H1 (cell line): Measurements from ENCODE around the gene FCHSD1. TPM values are rescaled to one million over a fixed set of nuclear protein-coding genes. Genes with fewer than 3 reads are reported as not detected.
A peak's percentile ranks its signal among the peaks of the same experiment; 100 is the strongest.

Experiments
- CTCF ChIA-PET: fragments of 300-600 bp; sonication (Branson Sonifier 250); formaldehyde crosslinking; loops from one replicate; lab custom pipeline; 2021; ENCODE audit not compliant: partially characterized antibody; lab: Charles Lee
- POLR2A ChIA-PET: fragments of 300-600 bp; sonication (Branson Sonifier 250); formaldehyde crosslinking; loops from one replicate; lab custom pipeline; 2021; ENCODE audit warnings: inconsistent platforms; ENCODE audit not compliant: partially characterized antibody; lab: Charles Lee
- DNase-seq, 2 experiments: peaks; one replicate each; pipeline versions ENCODE4 v3.0.0 to v3.0.0-alpha.2; 2010 to 2022; ENCODE audit warnings: low spot score in 2 of 2, low read depth in 1 of 2, mixed read lengths in 1 of 2
- FAIRE-seq: peaks from 2 replicates; lab custom pipeline; 2011; peaks lifted over from hg19 to GRCh38; lab: Jason Lieb, UNC
- H2AFZ ChIP-seq: 2 replicates; pipeline ENCODE4 v1.8.1; 2012; ENCODE audit warnings: low read length, inconsistent platforms
- H2AK5ac ChIP-seq: 2 replicates; pipeline ENCODE4 v1.6.1; 2013; ENCODE audit warnings: low read depth, low read length
- H2BK120ac ChIP-seq: replicated peaks from 2 replicates; pipeline ENCODE3; 2013; ENCODE audit warnings: low read depth, low read length, inconsistent platforms
- H2BK12ac ChIP-seq: 2 replicates; pipeline ENCODE4 v1.6.1; 2013; ENCODE audit warnings: low read depth, low read length
- H2BK15ac ChIP-seq: 2 replicates; pipeline ENCODE4 v1.6.1; 2013; ENCODE audit warnings: low read length
- H2BK20ac ChIP-seq: 2 replicates; pipeline ENCODE4 v1.6.1; 2013; ENCODE audit warnings: low read length
- H2BK5ac ChIP-seq: 2 replicates; pipeline ENCODE4 v1.6.1; 2013; ENCODE audit warnings: low read depth, low read length
- H3K14ac ChIP-seq: 2 replicates; pipeline ENCODE4 v1.6.1; 2013; ENCODE audit warnings: inconsistent platforms; ENCODE audit not compliant: insufficient read length
- H3K18ac ChIP-seq: 2 replicates; pipeline ENCODE4 v1.6.1; 2013; ENCODE audit warnings: low read length; ENCODE audit errors: extremely low read depth
- H3K23ac ChIP-seq: 2 replicates; pipeline ENCODE4 v1.6.1; 2013; ENCODE audit warnings: inconsistent platforms; ENCODE audit not compliant: insufficient read length
- H3K23me2 ChIP-seq: 2 replicates; pipeline ENCODE4 v1.6.1; 2013; ENCODE audit warnings: low read depth, low read length
- H3K27ac ChIP-seq: 2 replicates; pipeline ENCODE4 v1.6.1; 2011; ENCODE audit warnings: low read depth, low read length, inconsistent platforms
- H3K27me3 ChIP-seq, 4 experiments: replicated peaks in 1 of 4; 1 replicate in 1 of 4; 2 replicates in 3 of 4; pipeline versions ENCODE4 v1.6.1 to v1.8.1; 2011 to 2013; ENCODE audit warnings: low read length in 3 of 4, mild to moderate bottlenecking in 3 of 4, inconsistent platforms in 2 of 4, mixed read lengths in 2 of 4, moderate library complexity in 1 of 4; ENCODE audit not compliant: control insufficient read depth in 3 of 4, insufficient read depth in 3 of 4; ENCODE audit errors: extremely low read depth in 1 of 4
- H3K36me3 ChIP-seq, 4 experiments: 2 replicates each; pipeline versions ENCODE4 v1.6.1 to v1.8.1; 2011 to 2013; ENCODE audit warnings: mild to moderate bottlenecking in 4 of 4, low read length in 3 of 4, moderate library complexity in 2 of 4, control low read depth in 1 of 4, inconsistent platforms in 1 of 4; ENCODE audit not compliant: insufficient read depth in 4 of 4, control insufficient read depth in 2 of 4
- H3K4ac ChIP-seq: replicated peaks from 2 replicates; pipeline ENCODE3; 2013; ENCODE audit warnings: low read length, low read depth, mixed read lengths, inconsistent platforms; ENCODE audit not compliant: insufficient read length
- H3K4me1 ChIP-seq, 4 experiments: replicated peaks in 1 of 4; 1 replicate in 1 of 4; 2 replicates in 3 of 4; pipeline versions ENCODE4 v1.6.1 to v1.8.1; 2011 to 2013; ENCODE audit warnings: low read length in 3 of 4, inconsistent platforms in 2 of 4, mixed read lengths in 1 of 4; ENCODE audit not compliant: insufficient read depth in 4 of 4, control insufficient read depth in 3 of 4
- H3K4me2 ChIP-seq, 2 experiments: 2 replicates each; pipeline versions ENCODE4 v1.6.1 to v1.8.1; 2011 to 2013; ENCODE audit warnings: low read depth in 2 of 2, low read length in 2 of 2, control low read depth in 1 of 2, inconsistent platforms in 1 of 2, mild to moderate bottlenecking in 1 of 2; ENCODE audit not compliant: insufficient read depth in 1 of 2
- H3K4me3 ChIP-seq, 4 experiments: fragments of 200-600, 300-600 bp in 1 of 4; sonication (generic), shearing (Covaris generic), sonication (Bioruptor Twin) in 1 of 4; 2 replicates each; pipeline versions ENCODE4 v1.5.1 to v1.8.1; 2011 to 2016; ENCODE audit warnings: low read length in 4 of 4, low read depth in 3 of 4, control low read depth in 2 of 4, inconsistent platforms in 2 of 4, mild to moderate bottlenecking in 2 of 4, mixed read lengths in 1 of 4, moderate library complexity in 1 of 4; ENCODE audit not compliant: insufficient read depth in 2 of 4; ENCODE audit errors: extremely low read depth in 1 of 4
- H3K56ac ChIP-seq: replicated peaks from 2 replicates; pipeline ENCODE3; 2013; ENCODE audit warnings: low read depth, mild to moderate bottlenecking, mixed read lengths, low read length, inconsistent platforms; ENCODE audit not compliant: insufficient read length
- H3K79me1 ChIP-seq: 2 replicates; pipeline ENCODE4 v1.6.1; 2013; ENCODE audit warnings: low read depth, low read length, control low read depth
- H3K79me2 ChIP-seq, 2 experiments: 2 replicates each; pipeline versions ENCODE4 v1.6.1 to v1.8.1; 2012 to 2013; ENCODE audit warnings: low read length in 2 of 2, mild to moderate bottlenecking in 2 of 2, inconsistent platforms in 1 of 2; ENCODE audit not compliant: insufficient read depth in 2 of 2, control insufficient read depth in 1 of 2
- H3K9ac ChIP-seq, 4 experiments: replicated peaks in 1 of 4; 1 replicate in 1 of 4; 2 replicates in 3 of 4; pipeline versions ENCODE4 v1.6.1 to v1.8.1; 2011 to 2013; ENCODE audit warnings: low read depth in 3 of 4, low read length in 3 of 4, control low read depth in 2 of 4, mild to moderate bottlenecking in 2 of 4, moderate library complexity in 2 of 4, inconsistent platforms in 1 of 4; ENCODE audit errors: extremely low read depth in 1 of 4
- H3K9me3 ChIP-seq, 2 experiments: 2 replicates each; pipeline versions ENCODE4 v1.6.1 to v1.8.1; 2012 to 2013; ENCODE audit warnings: mild to moderate bottlenecking in 2 of 2, moderate library complexity in 2 of 2, control low read depth in 1 of 2, inconsistent platforms in 1 of 2, low read depth in 1 of 2, low read length in 1 of 2, mixed read lengths in 1 of 2; ENCODE audit not compliant: insufficient read depth in 2 of 2
- H4K20me1 ChIP-seq, 2 experiments: replicated peaks in 1 of 2; 2 replicates each; pipeline versions ENCODE3 to v1.8.1; 2011 to 2013; ENCODE audit warnings: inconsistent platforms in 2 of 2, low read length in 2 of 2, mild to moderate bottlenecking in 1 of 2; ENCODE audit not compliant: insufficient read depth in 2 of 2, control insufficient read depth in 1 of 2
- H4K5ac ChIP-seq: 2 replicates; pipeline ENCODE4 v1.6.1; 2013; ENCODE audit warnings: low read length, low read depth, mixed read lengths, inconsistent platforms; ENCODE audit not compliant: insufficient read length
- H4K8ac ChIP-seq: 2 replicates; pipeline ENCODE4 v1.8.0; 2013; ENCODE audit warnings: mild to moderate bottlenecking, moderate library complexity, low read length, inconsistent platforms; ENCODE audit not compliant: insufficient read depth; ENCODE audit errors: extremely low read depth
- H4K91ac ChIP-seq: replicated peaks from 2 replicates; pipeline ENCODE3; 2013; ENCODE audit warnings: low read length, mixed read lengths, inconsistent platforms; ENCODE audit not compliant: insufficient read length
- BACH1 ChIP-seq: IDR thresholded peaks from 2 replicates; pipeline ENCODE4 v1.6.1; 2012; ENCODE audit warnings: low read length, improper control_type of control experiment
- BCL11A ChIP-seq, 2 experiments: IDR thresholded peaks; one replicate each; pipeline ENCODE4 v1.6.1; 2011; ENCODE audit warnings: low read depth in 2 of 2, low read length in 2 of 2, mild to moderate bottlenecking in 2 of 2
- FOSL1 ChIP-seq: IDR thresholded peaks from 2 replicates; pipeline ENCODE4 v1.6.1; 2011; ENCODE audit warnings: mild to moderate bottlenecking, low read depth, low read length, moderate library complexity; ENCODE audit not compliant: insufficient read depth
- NRF1 ChIP-seq: IDR thresholded peaks from 2 replicates; pipeline ENCODE4 v1.6.1; 2011; ENCODE audit warnings: mild to moderate bottlenecking, low read depth, low read length, improper control_type of control experiment
- RNF2 ChIP-seq: fragments of 200-900, 300-1000 bp; sonication (generic); IDR thresholded peaks from 2 replicates; pipeline ENCODE4 v1.7.1; 2016; ENCODE audit warnings: borderline replicate concordance, low read depth, mild to moderate bottlenecking, antibody characterized with exemption, low read length; ENCODE audit not compliant: poor library complexity, severe bottlenecking; ENCODE audit errors: missing control alignments
- SIN3A ChIP-seq, 2 experiments: IDR thresholded peaks in 1 of 2; conservative IDR thresholded peaks in 1 of 2; 2 replicates each; pipeline ENCODE4 v1.6.1; 2011 to 2012; ENCODE audit warnings: low read length in 2 of 2, improper control_type of control experiment in 1 of 2, low read depth in 1 of 2, mild to moderate bottlenecking in 1 of 2
- WGBS, 2 experiments: shearing (Covaris generic) in 1 of 2; methylation state at CpG; one replicate each; pipeline versions ENCODE4 v1.1.6 to v1.1.7; 2013 to 2015; ENCODE audit warnings: low lambda C conversion rate in 2 of 2, mixed read lengths in 2 of 2, inconsistent platforms in 1 of 2, low coverage in 1 of 2, missing lambda C conversion rate in 1 of 2; ENCODE audit not compliant: insufficient replicate concordance in 2 of 2, insufficient coverage in 1 of 2, insufficient read length in 1 of 2; ENCODE audit errors: extremely low coverage in 1 of 2, missing lambda C conversion rate in 1 of 2; 5-methylcytosine and 5-hydroxymethylcytosine counted together
- polyA plus RNA-seq, 7 experiments: library from polyadenylated mRNA; depleted of rRNA in 3 of 7; stranded (reverse) in 5 of 7; unstranded in 2 of 7; fragments of >200 nt in 5 of 7; fragments of 200-250 nt in 2 of 7; gene quantifications; 1 replicate in 5 of 7; 2 replicates in 1 of 7; 4 replicates in 1 of 7; pipeline versions ENCODE4 v1.2.1 to v1.2.3, GENCODE V29; 2011 to 2013; ENCODE audit warnings: missing spikeins in 2 of 7, mixed read lengths in 2 of 7
- total RNA-seq: library from RNA; stranded (reverse); fragmentation: NEBNext Ultra II Directional; extraction: Animal tissue kit (Norgen Biotek cat#: 25700); gene quantifications from 2 replicates; pipeline ENCODE4 v1.2.1, GENCODE V29; 2021

FCHSD1 gene
- total and polyA plus RNA-seq, 2 of the 8 experiments (the other 6 are each of a cell fraction or from before 2014, with no cell fraction given) = 22.0 to 30.1 TPM

DNA sequence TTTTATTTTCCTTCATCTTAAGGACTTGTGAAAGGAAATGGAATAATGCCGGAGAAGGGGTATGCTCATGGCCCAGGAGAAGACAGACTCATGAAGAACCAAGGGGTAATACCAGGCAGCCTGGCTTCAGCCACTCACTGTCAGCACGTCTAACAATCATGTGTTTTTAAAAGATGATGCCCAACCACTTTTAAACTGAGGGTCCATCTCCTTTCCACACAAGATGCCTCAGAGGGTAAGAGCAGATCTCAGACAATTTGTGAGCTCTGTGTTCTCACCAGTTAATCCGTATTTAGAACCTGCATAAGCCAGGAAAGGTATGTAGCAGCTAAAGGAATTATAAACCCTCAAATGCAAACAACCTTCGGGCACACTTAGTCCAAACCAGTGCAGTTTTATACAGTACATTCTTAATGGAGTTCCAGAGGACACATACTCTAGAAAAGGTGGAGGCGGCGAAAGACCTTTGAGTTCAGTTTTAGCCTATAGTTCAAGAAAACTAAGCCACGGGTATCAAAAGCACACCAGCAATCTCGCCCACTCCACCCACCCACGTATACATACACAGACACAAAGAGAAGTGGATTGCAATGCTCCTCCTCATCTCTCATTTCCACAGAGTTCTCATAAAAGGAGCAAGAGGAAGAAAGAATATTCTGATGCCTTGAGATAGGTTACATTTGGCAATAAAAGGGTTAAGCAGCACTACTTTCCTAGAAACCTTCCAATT lies 35.1 kb downstream of the FCHSD1 start:
- H3K4me2 ChIP-seq = peak overlapping the region in 1 of 2 experiments; percentile 99; a peak in 1 of 4 replicates
- H4K20me1 ChIP-seq = peaks cover 0 to 4% of the 10 kb centered on the region in 2 experiments
- peaks cover 8 to 63% of the 10 kb centered on the region in 2 experiments for H3K79me2 ChIP-seq
- no peak overlapping the region for H3K56ac ChIP-seq
- peak overlapping the region in 1 of 4 experiments; percentile 97; a peak in 2 of 8 replicates for H3K4me3 ChIP-seq
- no peak overlapping the region for H2AK5ac ChIP-seq
- ChIA-PET CTCF (interaction anchor here (0.7 to 11.4 kb wide), 7 partner anchors 8 to 52 kb away, joined by 3 to 150 read pairs (median 7); partner anchors contain the start of genes HDAC3 and RELL2), POLR2A (interaction anchor here (1.0 to 8.2 kb wide), 8 partner anchors 11 to 353 kb away, joined by 3 to 75 read pairs (median 5); partner anchors contain the start of genes HDAC3 and RELL2)
- H2BK20ac ChIP-seq = no peak overlapping the region
- no peak overlapping the region for H3K27ac ChIP-seq
- H3K18ac ChIP-seq = no peak overlapping the region
- FAIRE-seq (no peak), DNase-seq (no peak)
- no peak overlapping the region for H2BK12ac ChIP-seq
- H3K4me1 ChIP-seq = peaks cover 0 to 4% (median 2%) of the 10 kb centered on the region in 4 experiments; a peak in 3 of 7 replicates
- no peak overlapping the region for H2BK120ac ChIP-seq
- no peak overlapping the region for H4K8ac ChIP-seq
- H3K14ac ChIP-seq = no peak overlapping the region
- H4K91ac ChIP-seq = no peak overlapping the region
- no peak overlapping the region for H2BK15ac ChIP-seq
- H3K23me2 ChIP-seq = peaks cover 3% of the 10 kb centered on the region; the same call in 1 of the 2 replicates
- H3K23ac ChIP-seq = no peak overlapping the region
- WGBS, 2 experiments = 83% methylated on average over 9 of the region's 9 CpGs; no CpG with 5 or more reads in 1 of the 2 experiments
- H2AFZ ChIP-seq = no peak overlapping the region
- H3K79me1 ChIP-seq = no peaks in the 10 kb centered on the region; the same call in 1 of the 2 replicates
- H2BK5ac ChIP-seq = no peak overlapping the region
- no peak overlapping the region for H3K9ac ChIP-seq
- TF ChIP-seq RNF2 (no peak), NRF1 (no peak), BACH1 (no peak), BCL11A (IDR thresholded peaks at IDR 0.05; ENCODE audit: low read depth in 2 of 2, low read length in 2 of 2) (no peak), SIN3A (conservative IDR thresholded peaks at IDR 0.05 in 1 of 2, IDR thresholded peaks at IDR 0.05 in 1 of 2; ENCODE audit: low read depth in 1 of 2, low read length in 2 of 2) (no peak), FOSL1 (no peak)
- H4K5ac ChIP-seq = no peak overlapping the region
- peaks cover 2 to 10% (median 6%) of the 10 kb centered on the region in 4 experiments; a peak in 5 of 8 replicates for H3K36me3 ChIP-seq
- no peak overlapping the region for H3K4ac ChIP-seq
- no peaks in the 10 kb centered on the region for H3K9me3 ChIP-seq
- H3K27me3 ChIP-seq = no peaks in the 10 kb centered on the region
